Immature natural killer cell (primary cell): ENCODE results near the gene COX7A2L. TPM values are rescaled to one million over a fixed set of nuclear protein-coding genes. Genes with fewer than 3 reads are reported as not detected.
A peak's percentile ranks its signal among the peaks of the same experiment; 100 is the strongest.
"Not testable (repeated sequence)": the region's sequence is repeated elsewhere in the genome, so short reads cannot be mapped to it uniquely, and the experiment has no call there.

ENCODE experiments used
- DNase-seq, 3 donors: peaks; one replicate each; pipeline ENCODE4 v3.0.0; 2022; ENCODE audit warnings: mixed read lengths in 1 of 3
- H3K27ac Mint-ChIP-seq, 6 donors: one replicate each; pipeline ENCODE4 v1.8.0; 2020; ENCODE audit warnings: mixed read lengths in 6 of 6, mild to moderate bottlenecking in 5 of 6, inconsistent platforms in 4 of 6, moderate library complexity in 3 of 6
- H3K27me3 Mint-ChIP-seq, 3 donors: one replicate each; pipeline ENCODE4 v1.8.0; 2020 to 2021; ENCODE audit warnings: low read depth in 3 of 3, mild to moderate bottlenecking in 3 of 3, mixed read lengths in 3 of 3, moderate library complexity in 3 of 3, inconsistent platforms in 1 of 3
- H3K36me3 Mint-ChIP-seq, 3 donors: one replicate each; pipeline ENCODE4 v1.8.0; 2020; ENCODE audit warnings: mixed read lengths in 3 of 3, inconsistent platforms in 2 of 3, mild to moderate bottlenecking in 2 of 3
- H3K4me1 Mint-ChIP-seq, 2 donors: one replicate each; pipeline ENCODE4 v1.8.0; 2020; ENCODE audit warnings: inconsistent platforms in 2 of 2, mild to moderate bottlenecking in 2 of 2, mixed read lengths in 2 of 2, moderate library complexity in 1 of 2
- H3K4me3 Mint-ChIP-seq, 5 donors: one replicate each; pipeline ENCODE4 v1.8.0; 2020; ENCODE audit warnings: mild to moderate bottlenecking in 5 of 5, mixed read lengths in 5 of 5, inconsistent platforms in 3 of 5, moderate library complexity in 3 of 5
- H3K9me3 Mint-ChIP-seq, 6 donors: one replicate each; pipeline ENCODE4 v1.8.0; 2020; ENCODE audit warnings: mild to moderate bottlenecking in 6 of 6, mixed read lengths in 6 of 6, inconsistent platforms in 4 of 6, moderate library complexity in 3 of 6
- polyA plus RNA-seq, 3 donors: library from polyadenylated mRNA; unstranded; fragments of 300-500 nt; fragmentation: Illumina TruSeq; gene quantifications; one replicate each; pipeline ENCODE4 v1.2.3, GENCODE V29; 2021

Gene COX7A2L
- polyA plus RNA-seq, 3 donors from 2014 or later = 172 to 205 (median 202) TPM

DNA sequence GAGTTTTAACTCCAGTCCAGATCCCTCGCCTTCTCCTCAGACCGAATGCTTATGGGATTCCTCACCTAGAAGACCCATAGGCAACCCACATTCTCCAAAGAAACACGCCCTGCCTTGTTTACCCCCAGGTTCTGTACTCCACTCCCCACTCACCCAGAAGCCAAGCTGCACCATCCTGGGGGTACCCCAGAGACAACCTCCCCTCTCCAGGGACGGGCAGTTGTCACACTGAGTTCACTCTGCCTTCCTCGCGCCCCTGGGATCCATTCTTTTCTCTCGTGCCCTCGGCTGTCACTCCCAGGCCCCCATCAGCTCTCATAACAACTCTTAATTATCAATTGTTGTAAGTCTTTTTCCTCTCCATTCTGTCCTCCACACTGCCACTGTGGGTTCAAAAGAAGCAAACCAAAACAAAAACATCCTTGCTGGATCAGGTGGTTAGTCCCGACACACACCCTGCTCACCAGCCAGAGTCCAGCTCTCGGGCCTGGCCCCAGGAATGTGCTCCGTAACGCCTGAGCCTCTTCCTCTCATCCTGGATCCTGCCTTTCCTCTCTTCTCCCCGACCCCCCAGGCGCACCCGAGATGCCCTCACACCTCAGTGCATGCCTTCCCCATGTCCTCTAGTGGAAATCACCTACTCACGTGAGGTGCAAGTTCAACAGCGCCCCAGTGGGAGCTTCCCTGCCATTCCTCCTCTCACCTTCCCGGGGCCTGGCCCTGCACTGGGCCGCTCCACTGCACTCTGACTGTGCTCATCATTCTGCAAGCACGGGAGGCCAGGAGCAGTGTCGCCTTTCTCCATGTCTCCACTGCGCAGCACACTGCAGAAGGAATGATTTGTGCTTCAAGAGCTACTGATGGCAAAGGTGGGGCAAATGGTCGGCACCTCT is 20.7 kb downstream of the COX7A2L start:
- H3K27ac Mint-ChIP-seq = peak overlapping the region in 5 of 6 donors; percentile 19 to 80 (median 65)
- no peak overlapping the region for H3K4me3 Mint-ChIP-seq
- H3K36me3 Mint-ChIP-seq = peaks cover 16 to 28% (median 21%) of the 10 kb centered on the region in 3 donors
- peaks cover 11 to 24% of the 10 kb centered on the region in 2 donors for H3K4me1 Mint-ChIP-seq
- H3K27me3 Mint-ChIP-seq = no peaks in the 10 kb centered on the region
- DNase-seq = no peak
- H3K9me3 Mint-ChIP-seq = no peaks in the 10 kb centered on the region

DNA sequence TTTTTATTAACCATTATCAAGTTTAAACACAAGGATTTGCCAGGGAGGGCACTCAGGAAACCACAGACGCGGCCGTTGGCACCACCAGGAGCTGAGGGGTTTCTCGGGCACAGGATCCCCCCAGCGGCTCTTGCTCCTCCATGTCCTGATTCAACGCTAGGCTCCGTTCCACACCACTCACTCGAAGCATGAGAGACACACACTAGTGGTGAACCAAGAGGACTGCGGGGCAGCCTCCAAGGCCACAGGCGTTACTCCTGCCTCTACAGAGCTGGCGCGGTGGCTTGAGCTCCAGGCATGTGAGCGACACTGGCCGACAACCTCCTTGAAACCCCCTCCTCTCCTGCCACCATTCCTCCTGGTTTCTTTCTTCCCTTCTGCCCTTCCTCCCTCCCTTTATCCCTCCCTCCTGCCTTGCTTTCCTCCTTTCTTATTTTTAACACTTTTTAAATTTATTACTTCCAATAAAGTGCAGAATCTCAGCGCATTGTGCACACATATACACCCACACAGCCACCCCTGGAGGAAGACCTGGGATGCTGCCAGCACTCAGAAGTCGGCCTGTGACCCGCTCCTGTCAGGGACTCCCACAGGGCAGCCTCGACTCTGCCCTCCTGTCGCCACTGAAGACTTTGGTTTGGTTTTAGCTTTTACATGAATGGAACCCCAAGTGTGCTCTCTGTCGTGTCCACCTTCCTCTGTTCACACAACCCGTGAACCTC is 21.7 kb downstream of the COX7A2L start:
- H3K27me3 Mint-ChIP-seq = no peaks in the 10 kb centered on the region
- H3K9me3 Mint-ChIP-seq = no peaks in the 10 kb centered on the region
- peaks cover 16 to 28% (median 21%) of the 10 kb centered on the region in 3 donors for H3K36me3 Mint-ChIP-seq
- no peak for DNase-seq
- H3K4me3 Mint-ChIP-seq = no peak overlapping the region
- H3K27ac Mint-ChIP-seq = peak overlapping the region in 3 of 6 donors; percentile 7 to 73 (median 28)
- H3K4me1 Mint-ChIP-seq = peaks cover 11 to 24% of the 10 kb centered on the region in 2 donors

DNA sequence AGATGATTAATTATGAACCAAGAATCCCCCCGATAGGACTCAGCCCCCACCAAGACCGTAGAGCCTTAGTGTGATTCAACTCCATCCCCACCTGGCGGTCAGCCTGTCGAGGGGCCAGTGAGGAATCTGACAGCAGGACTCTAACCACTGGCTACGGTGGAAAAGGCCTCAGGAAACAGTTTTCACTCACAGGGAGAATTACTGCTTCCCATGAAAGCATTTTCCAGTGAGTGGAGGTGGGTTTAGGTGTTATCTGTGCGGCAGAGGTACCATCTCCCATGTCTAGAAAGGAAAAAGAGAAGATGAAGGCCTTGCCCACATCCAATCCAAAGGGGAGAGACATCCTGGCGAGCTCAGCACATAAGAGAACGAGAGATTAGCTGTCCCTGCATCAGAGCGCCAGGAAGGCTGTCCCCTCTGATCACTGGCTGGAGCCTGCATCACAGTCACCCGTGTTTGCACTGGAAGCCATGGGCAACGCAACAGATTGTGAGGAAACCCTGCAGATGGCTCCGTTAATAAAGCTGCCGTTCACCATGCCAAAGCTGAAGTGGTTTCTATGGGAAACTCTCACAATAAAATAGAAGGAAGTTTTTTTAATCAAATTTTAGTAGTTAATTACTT is 22.3 kb downstream of the COX7A2L start:
- Mint-ChIP-seq H3K9me3 (no peaks in the 10 kb centered on the region), H3K4me1 (peaks cover 9 to 24% of the 10 kb centered on the region in 2 donors), H3K4me3 (no peak overlapping the region), H3K27me3 (no peaks in the 10 kb centered on the region), H3K36me3 (peaks cover 16 to 31% (median 20%) of the 10 kb centered on the region in 3 donors), H3K27ac (no peak overlapping the region)
- no peak for DNase-seq

DNA sequence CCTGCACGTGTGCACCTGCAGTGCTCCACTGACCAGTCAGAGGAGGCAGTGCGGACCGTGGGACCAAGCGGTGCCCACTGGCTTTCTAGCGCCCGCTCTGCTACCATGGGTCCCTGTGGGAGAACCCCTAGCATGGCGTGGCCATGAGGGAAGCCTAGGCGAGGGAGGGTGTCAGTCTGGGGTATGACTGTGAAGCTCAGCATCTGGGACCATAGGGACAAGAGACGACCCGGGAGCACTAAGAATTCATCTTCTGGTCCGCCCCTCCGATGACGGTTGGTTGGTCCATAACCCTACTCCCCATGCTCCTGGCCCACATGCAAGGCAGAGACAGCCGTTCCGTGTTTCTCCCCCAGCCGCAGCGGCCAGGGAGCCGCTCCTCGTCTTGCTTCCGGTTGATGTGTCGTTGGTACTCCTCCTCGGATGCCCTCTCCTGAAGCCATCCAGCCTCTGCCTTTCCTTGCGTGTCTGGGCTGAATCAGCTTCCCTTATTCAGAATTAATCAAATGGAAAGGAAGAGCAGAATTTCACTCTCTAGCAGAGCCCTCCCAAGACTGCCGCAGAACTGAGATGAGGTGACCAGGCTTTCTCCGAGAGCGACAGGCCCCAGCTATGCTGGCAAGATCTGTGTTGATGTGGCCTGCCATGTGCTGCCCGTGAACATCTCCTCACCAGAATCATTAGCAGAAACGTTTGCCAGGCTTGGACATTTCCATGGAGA is 23.0 kb downstream of the COX7A2L start:
- DNase-seq = no peak
- Mint-ChIP-seq H3K27ac (peak overlapping the region in 1 of 6 donors; percentile 12), H3K36me3 (peaks cover 18 to 33% (median 20%) of the 10 kb centered on the region in 3 donors), H3K27me3 (no peaks in the 10 kb centered on the region), H3K4me1 (peaks cover 9 to 17% of the 10 kb centered on the region in 2 donors), H3K9me3 (no peaks in the 10 kb centered on the region), H3K4me3 (peak overlapping the region in 1 of 5 donors; percentile 10)

DNA sequence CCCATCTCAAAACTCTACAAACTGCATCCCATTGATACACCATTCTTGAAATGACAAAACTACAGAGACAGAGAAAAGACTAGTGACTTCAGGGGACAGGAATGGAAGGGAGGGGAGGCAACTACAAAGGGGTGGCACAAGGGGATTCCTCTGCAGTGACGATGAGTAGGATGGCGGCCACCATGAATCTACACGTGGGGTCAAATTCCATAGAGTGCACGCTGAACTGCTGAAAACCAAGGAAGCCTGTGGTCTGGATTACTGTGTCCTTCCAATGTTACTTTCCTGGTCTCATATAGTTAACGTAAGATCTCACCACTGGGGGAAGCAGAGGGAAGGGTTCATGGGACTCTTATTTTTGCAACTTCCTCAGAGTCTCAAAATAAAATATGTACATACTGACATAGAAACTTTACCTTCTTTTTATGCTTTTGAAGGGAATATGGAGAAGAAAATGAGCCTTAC is 23.6 kb downstream of the COX7A2L start:
- no peak overlapping the region for H3K4me3 Mint-ChIP-seq
- peak overlapping the region in 2 of 6 donors; percentile 8 to 12 for H3K27ac Mint-ChIP-seq

DNA sequence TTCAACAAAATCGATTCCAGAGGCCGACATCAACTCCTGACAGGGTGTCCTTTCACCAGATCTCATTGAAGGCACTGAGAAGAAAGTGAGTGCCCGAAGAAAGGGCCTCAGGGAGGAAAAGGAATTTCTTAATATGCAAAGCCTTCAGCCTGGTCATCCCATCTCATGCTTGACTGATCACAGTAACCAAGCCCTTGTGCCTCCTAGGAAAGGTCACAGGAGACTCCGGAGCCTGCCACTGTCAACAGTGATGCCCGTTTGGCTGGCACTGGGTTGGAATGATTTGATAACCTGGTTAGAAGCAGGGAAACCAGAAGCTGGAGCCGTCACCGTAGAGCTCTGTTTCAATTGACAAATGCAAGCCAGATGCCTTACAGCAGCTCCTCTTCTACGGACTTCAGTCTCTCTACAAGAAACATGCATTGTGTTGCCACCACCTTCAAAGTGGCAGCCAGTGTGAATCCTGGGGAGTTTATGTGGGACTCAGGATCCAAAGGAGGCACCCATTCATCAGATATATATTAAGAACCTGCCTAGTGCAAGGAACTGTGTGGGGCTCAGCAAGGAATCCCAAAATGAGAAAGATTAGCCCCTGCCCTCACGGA is 24.6 kb downstream of the COX7A2L start:
- DNase-seq = no peak
- Mint-ChIP-seq H3K4me3 (no peak overlapping the region), H3K36me3 (peaks cover 22 to 38% (median 27%) of the 10 kb centered on the region in 3 donors), H3K27me3 (no peaks in the 10 kb centered on the region), H3K9me3 (no peaks in the 10 kb centered on the region), H3K27ac (peak overlapping the region in 1 of 6 donors; percentile 47), H3K4me1 (peaks cover 2 to 4% of the 10 kb centered on the region in 2 donors)

More for the DNA sequence above, 23.6 kb downstream of the COX7A2L start:
- Mint-ChIP-seq H3K36me3 (peaks cover 22 to 38% (median 25%) of the 10 kb centered on the region in 3 donors), H3K4me1 (peaks cover 9 to 11% of the 10 kb centered on the region in 2 donors), H3K27me3 (no peaks in the 10 kb centered on the region), H3K9me3 (no peaks in the 10 kb centered on the region)
- no peak for DNase-seq

DNA sequence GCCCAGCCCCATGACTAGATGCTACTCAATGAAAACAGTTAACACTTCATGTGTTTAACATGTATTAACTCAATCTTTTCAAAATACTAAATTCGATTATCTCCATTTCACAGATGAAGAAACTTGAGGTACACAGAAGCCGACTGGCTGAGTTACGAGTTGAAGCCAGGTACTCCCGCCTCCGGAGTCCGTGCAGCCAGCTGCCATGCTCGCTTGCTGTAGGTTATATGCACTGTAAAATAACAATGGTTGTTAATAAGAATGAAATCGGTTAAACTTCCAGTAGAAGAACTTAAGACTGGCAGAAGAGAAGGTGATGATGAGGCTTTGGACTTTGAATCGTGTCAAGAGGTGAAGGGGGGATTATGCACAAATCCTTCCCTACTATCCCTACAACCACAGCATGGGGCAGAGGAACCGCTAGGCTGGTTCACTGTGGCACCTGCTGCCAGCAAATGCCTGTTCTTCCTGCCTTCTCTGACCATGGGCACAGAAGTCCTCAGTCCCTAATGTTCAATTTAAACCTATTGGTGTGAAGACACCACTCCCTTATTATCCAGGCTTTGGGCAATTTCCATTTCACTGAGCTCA is 25.4 kb downstream of the COX7A2L start:
- H3K4me1 Mint-ChIP-seq = peaks cover 0 to 2% of the 10 kb centered on the region in 2 donors
- no peak overlapping the region for H3K4me3 Mint-ChIP-seq
- no peaks in the 10 kb centered on the region for H3K27me3 Mint-ChIP-seq
- H3K36me3 Mint-ChIP-seq = peaks cover 22 to 38% (median 28%) of the 10 kb centered on the region in 3 donors
- DNase-seq = no peak
- peak overlapping the region in 2 of 6 donors; percentile 47 to 48 for H3K27ac Mint-ChIP-seq
- H3K9me3 Mint-ChIP-seq = no peaks in the 10 kb centered on the region

DNA sequence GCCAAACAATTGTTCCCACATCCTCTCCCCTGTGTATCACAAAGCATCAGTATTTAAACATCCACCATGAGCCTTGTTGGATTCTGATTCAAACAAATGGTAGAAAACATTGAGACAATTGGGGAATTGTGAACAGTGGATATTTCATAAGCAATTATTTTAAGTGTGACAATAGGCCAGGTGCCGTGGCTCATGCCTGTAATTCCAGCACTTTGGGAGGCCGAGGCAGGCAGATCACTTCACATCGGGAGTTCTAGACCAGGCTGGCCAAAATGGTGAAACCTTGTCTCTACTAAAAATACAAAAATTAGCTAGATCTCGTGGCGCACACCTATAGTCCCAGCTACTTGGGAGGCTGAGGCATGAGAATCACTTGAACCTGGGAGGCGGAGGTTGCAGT is 26.2 kb downstream of the COX7A2L start:
- H3K27me3 Mint-ChIP-seq, H3K27ac Mint-ChIP-seq, DNase-seq, H3K9me3 Mint-ChIP-seq, H3K4me3 Mint-ChIP-seq, H3K4me1 Mint-ChIP-seq: not testable (repeated sequence)
- H3K36me3 Mint-ChIP-seq = peaks cover 20 to 42% (median 24%) of the 10 kb centered on the region in 3 donors

DNA sequence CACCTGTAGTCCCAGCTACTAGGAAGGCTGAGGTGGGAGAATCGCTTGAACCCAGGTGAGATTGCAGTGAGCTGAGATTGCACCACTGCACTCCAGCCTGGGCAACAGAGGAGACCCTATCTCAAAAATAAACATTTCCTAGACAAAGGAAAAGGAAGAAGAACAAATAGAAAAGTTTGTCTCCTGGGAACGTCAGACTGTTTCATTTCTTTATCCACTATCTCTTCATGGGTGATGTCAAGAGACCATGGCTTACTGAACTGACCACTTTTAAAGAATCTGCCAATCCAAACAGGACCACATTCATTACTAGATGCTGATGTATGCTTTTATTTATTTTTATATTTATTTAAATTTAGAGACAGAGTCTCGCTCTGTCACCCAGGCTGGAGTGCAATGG is 26.8 kb downstream of the COX7A2L start:
- H3K4me1 Mint-ChIP-seq = no peaks in the 10 kb centered on the region

DNA sequence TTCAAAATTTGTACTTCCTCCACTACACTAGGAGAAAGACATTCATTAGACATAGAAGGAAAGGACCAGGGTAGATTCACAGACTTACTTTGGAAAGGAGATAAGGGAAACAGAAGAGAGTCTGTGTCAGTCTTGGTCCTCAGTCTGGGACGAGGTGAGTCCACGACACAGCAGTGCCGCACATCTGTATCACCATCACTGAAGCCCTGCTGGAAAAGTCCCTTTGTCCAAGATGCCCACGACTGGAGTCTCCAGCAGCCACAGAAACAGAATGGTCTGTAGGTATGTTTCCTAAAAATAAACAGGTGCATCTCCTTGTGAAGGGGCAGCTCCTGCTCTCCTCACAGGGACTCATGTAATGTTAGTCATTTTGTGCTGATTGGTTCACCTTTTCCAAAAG is 27.4 kb downstream of the COX7A2L start:
- H3K36me3 Mint-ChIP-seq = peaks cover 18 to 45% (median 24%) of the 10 kb centered on the region in 3 donors
- peak overlapping the region in 2 of 6 donors; percentile 19 for H3K27ac Mint-ChIP-seq

More for the DNA sequence above, 26.8 kb downstream of the COX7A2L start:
- no peak overlapping the region for H3K4me3 Mint-ChIP-seq
- no peaks in the 10 kb centered on the region for H3K27me3 Mint-ChIP-seq
- peak overlapping the region in 1 of 6 donors; percentile 24 for H3K27ac Mint-ChIP-seq
- H3K36me3 Mint-ChIP-seq = peaks cover 18 to 48% (median 24%) of the 10 kb centered on the region in 3 donors
- no peak for DNase-seq
- H3K9me3 Mint-ChIP-seq = no peaks in the 10 kb centered on the region

DNA sequence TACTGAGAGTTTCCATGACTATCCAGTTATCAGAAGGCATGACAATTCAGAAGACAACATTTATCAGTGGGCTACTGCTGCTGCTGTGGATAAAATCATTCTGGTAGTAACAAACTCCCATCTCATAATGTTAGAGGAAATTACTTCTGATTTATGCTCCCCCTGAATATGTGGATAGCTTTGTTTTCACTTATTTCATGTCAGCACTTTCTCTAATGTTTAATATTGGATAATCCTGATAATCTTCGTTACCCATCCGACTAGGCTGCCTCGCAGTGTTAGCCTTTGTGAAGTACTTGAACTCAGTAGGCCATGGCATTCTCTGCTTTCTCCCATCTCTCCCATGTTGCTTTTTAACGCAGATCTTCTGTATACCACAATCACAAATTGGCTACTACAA is 28.4 kb downstream of the COX7A2L start:
- Mint-ChIP-seq H3K4me1 (no peaks in the 10 kb centered on the region), H3K36me3 (peaks cover 18 to 38% (median 19%) of the 10 kb centered on the region in 3 donors), H3K4me3 (no peak overlapping the region), H3K27ac (peak overlapping the region in 1 of 6 donors; percentile 22), H3K27me3 (no peaks in the 10 kb centered on the region), H3K9me3 (no peaks in the 10 kb centered on the region)
- no peak for DNase-seq

More for the DNA sequence above, 27.4 kb downstream of the COX7A2L start:
- Mint-ChIP-seq H3K4me1 (no peaks in the 10 kb centered on the region), H3K4me3 (no peak overlapping the region), H3K9me3 (no peaks in the 10 kb centered on the region), H3K27me3 (no peaks in the 10 kb centered on the region)
- DNase-seq = no peak

DNA sequence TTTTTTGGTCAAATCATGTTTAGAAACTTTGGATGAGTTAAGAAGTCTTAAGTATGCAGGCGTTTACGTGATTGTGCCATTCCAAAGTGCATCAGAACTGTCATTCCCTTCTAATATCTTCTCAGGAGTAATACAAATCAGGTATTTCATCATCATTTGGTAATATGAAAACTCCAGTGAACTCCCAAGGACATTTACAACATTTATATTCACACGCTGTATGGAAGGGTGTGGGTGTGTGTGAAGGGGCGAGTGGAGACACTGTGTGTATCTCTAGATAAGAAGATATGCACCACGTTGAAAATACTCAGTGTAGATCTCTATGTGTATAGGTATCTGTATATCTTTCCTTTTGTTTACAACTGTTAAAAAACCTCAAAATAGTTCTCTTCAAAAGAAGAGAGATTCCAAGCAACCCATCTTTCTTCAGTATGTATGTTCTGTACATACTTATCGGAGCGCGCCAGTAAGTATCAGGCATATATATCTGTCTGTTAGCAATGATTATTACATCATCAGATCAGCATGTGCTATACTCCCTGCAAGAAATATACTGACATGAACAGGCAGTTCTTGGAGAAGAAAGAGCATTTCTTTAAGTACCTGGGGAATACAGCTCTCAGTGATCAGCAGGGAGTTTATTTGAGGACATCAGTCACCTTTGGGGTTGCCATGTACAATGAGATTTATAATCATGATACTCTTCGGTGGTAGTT is 29.3 kb downstream of the COX7A2L start:
- no peaks in the 10 kb centered on the region for H3K9me3 Mint-ChIP-seq
- no peaks in the 10 kb centered on the region for H3K4me1 Mint-ChIP-seq
- H3K27ac Mint-ChIP-seq = peak overlapping the region in 2 of 6 donors; percentile 18 to 42
- H3K36me3 Mint-ChIP-seq = peaks cover 13 to 41% (median 18%) of the 10 kb centered on the region in 3 donors
- no peak for DNase-seq
- no peaks in the 10 kb centered on the region for H3K27me3 Mint-ChIP-seq
- no peak overlapping the region for H3K4me3 Mint-ChIP-seq
